CD8-positive, alpha-beta memory T cell (primary cell): ENCODE data around the gene RHOU. TPM values are rescaled to one million over a fixed set of nuclear protein-coding genes. Genes with fewer than 3 reads are reported as not detected.
A peak's percentile ranks its signal among the peaks of the same experiment; 100 is the strongest.

Experiments used
- CTCF ChIA-PET: fragments of 350-600 bp; sonication (Branson Sonifier 250); formaldehyde crosslinking; loops from one replicate; lab custom pipeline; 2021; ENCODE audit warnings: antibody characterized with exemption; lab: Charles Lee
- POLR2A ChIA-PET: fragments of 350-600 bp; sonication (Branson Sonifier 250); formaldehyde crosslinking; loops from one replicate; lab custom pipeline; 2021; ENCODE audit warnings: antibody characterized with exemption; lab: Charles Lee
- DNase-seq, 5 donors: peaks; one replicate each; pipeline versions ENCODE4 v3.0.0 to v3.0.0-alpha.2; 2020 to 2022; ENCODE audit warnings: mixed read lengths in 1 of 5
- H3K27ac ChIP-seq: one replicate; pipeline ENCODE4 v1.7.0; 2013; ENCODE audit warnings: low read depth, mild to moderate bottlenecking, low read length, moderate library complexity
- H3K27me3 ChIP-seq: 2 replicates; pipeline ENCODE4 v1.7.0; 2013; ENCODE audit warnings: low read length, mild to moderate bottlenecking; ENCODE audit not compliant: insufficient read depth, poor library complexity, severe bottlenecking
- H3K36me3 ChIP-seq: 2 replicates; pipeline ENCODE4 v1.7.0; 2013; ENCODE audit warnings: mild to moderate bottlenecking, low read length, moderate library complexity; ENCODE audit not compliant: insufficient read depth
- H3K4me1 ChIP-seq: 2 replicates; pipeline ENCODE4 v1.7.0; 2013; ENCODE audit warnings: mild to moderate bottlenecking, low read length, moderate library complexity; ENCODE audit not compliant: insufficient read depth
- H3K4me3 ChIP-seq: 2 replicates; pipeline ENCODE4 v1.7.0; 2013; ENCODE audit warnings: mild to moderate bottlenecking, low read length
- H3K9me3 ChIP-seq: 2 replicates; pipeline ENCODE4 v1.7.0; 2013; ENCODE audit warnings: mild to moderate bottlenecking, low read length
- H3K27ac Mint-ChIP-seq, 8 donors: one replicate each; pipeline ENCODE4 v1.8.0; 2020 to 2021; ENCODE audit warnings: mixed read lengths in 8 of 8, mild to moderate bottlenecking in 6 of 8, inconsistent platforms in 3 of 8, moderate library complexity in 3 of 8
- H3K27me3 Mint-ChIP-seq, 2 donors: one replicate each; pipeline ENCODE4 v1.8.0; 2020 to 2021; ENCODE audit warnings: mixed read lengths in 2 of 2, mild to moderate bottlenecking in 1 of 2, moderate library complexity in 1 of 2
- H3K36me3 Mint-ChIP-seq, 3 donors: one replicate each; pipeline ENCODE4 v1.8.0; 2020 to 2021; ENCODE audit warnings: mixed read lengths in 3 of 3, inconsistent platforms in 1 of 3, mild to moderate bottlenecking in 1 of 3
- H3K4me1 Mint-ChIP-seq, 3 donors: one replicate each; pipeline ENCODE4 v1.8.0; 2020 to 2021; ENCODE audit warnings: mixed read lengths in 3 of 3, inconsistent platforms in 1 of 3, mild to moderate bottlenecking in 1 of 3
- H3K4me3 Mint-ChIP-seq, 7 donors: one replicate each; pipeline ENCODE4 v1.8.0; 2020 to 2021; ENCODE audit warnings: mixed read lengths in 7 of 7, mild to moderate bottlenecking in 6 of 7, moderate library complexity in 4 of 7, inconsistent platforms in 2 of 7
- H3K9me3 Mint-ChIP-seq, 5 donors: one replicate each; pipeline ENCODE4 v1.8.0; 2020 to 2022; ENCODE audit warnings: mixed read lengths in 5 of 5, mild to moderate bottlenecking in 3 of 5, moderate library complexity in 2 of 5, inconsistent platforms in 1 of 5
- polyA plus RNA-seq: library from polyadenylated mRNA; unstranded; fragments of 300-500 nt; fragmentation: Illumina TruSeq; gene quantifications from one replicate; pipeline ENCODE4 v1.2.3, GENCODE V29; 2021
- total RNA-seq, 2 experiments: library from RNA; stranded (reverse); gene quantifications; one replicate each; pipeline ENCODE4 v1.2.3, GENCODE V29; 2021

Gene RHOU
- total and polyA plus RNA-seq, 3 experiments from 2014 or later = 0.64 to 2.3 (median 0.88) TPM

GRCh38 chr1:228725178-228725577, 10.1 kb upstream of the RHOU start:
- Histone ChIP-seq H3K9me3 (no peaks in the 10 kb centered on the region), H3K36me3 (no peaks in the 10 kb centered on the region), H3K4me3 (no peak overlapping the region), H3K27ac (no peak overlapping the region), H3K27me3 (no peaks in the 10 kb centered on the region), H3K4me1 (no peaks in the 10 kb centered on the region)
- Mint-ChIP-seq H3K27ac (no peak overlapping the region), H3K36me3 (no peaks in the 10 kb centered on the region), H3K9me3 (no peaks in the 10 kb centered on the region), H3K4me1 (no peaks in the 10 kb centered on the region), H3K27me3 (peaks cover 10 to 15% of the 10 kb centered on the region in 2 donors), H3K4me3 (no peak overlapping the region)
- no peak for DNase-seq
- CTCF ChIA-PET = no interaction called here
- POLR2A ChIA-PET = no interaction called here

- Mint-ChIP-seq H3K4me3 (peak overlapping the region in 1 of 7 donors; percentile 15), H3K4me1 (no peaks in the 10 kb centered on the region), H3K27ac (no peak overlapping the region), H3K27me3 (peaks cover 10 to 20% of the 10 kb centered on the region in 2 donors), H3K36me3 (no peaks in the 10 kb centered on the region), H3K9me3 (no peaks in the 10 kb centered on the region)
- ChIA-PET CTCF (interaction anchor here (1.2 kb wide), 1 partner anchor 59 kb away, joined by 3 read pairs; no protein-coding TSS in a partner anchor), POLR2A (no interaction called here)
- DNase-seq = no peak
- no peaks in the 10 kb centered on the region for H3K4me1 ChIP-seq
- H3K9me3 ChIP-seq = no peaks in the 10 kb centered on the region
- H3K36me3 ChIP-seq = no peaks in the 10 kb centered on the region
- H3K27ac ChIP-seq = no peak overlapping the region
- H3K27me3 ChIP-seq = no peaks in the 10 kb centered on the region
- no peak overlapping the region for H3K4me3 ChIP-seq
Measured at GRCh38 chr1:228727681-228728171, 7.6 kb upstream of the RHOU start.

- no peaks in the 10 kb centered on the region for H3K4me1 ChIP-seq
- H3K4me3 ChIP-seq = no peak overlapping the region
- H3K9me3 Mint-ChIP-seq = no peaks in the 10 kb centered on the region
- peak overlapping the region in 1 of 7 donors; percentile 41 for H3K4me3 Mint-ChIP-seq
- no peaks in the 10 kb centered on the region for H3K36me3 ChIP-seq
- H3K27me3 ChIP-seq = no peaks in the 10 kb centered on the region
- H3K4me1 Mint-ChIP-seq = peaks cover 15 to 21% (median 18%) of the 10 kb centered on the region in 3 donors
- H3K27ac Mint-ChIP-seq = peak overlapping the region in 1 of 8 donors; percentile 27
- no peaks in the 10 kb centered on the region for H3K9me3 ChIP-seq
- H3K36me3 Mint-ChIP-seq = peaks cover 0 to 2% (median 0%) of the 10 kb centered on the region in 3 donors
- no peak for DNase-seq
- no peak overlapping the region for H3K27ac ChIP-seq
- CTCF ChIA-PET = interaction anchor here (1.0 kb wide), 1 partner anchor 495 kb away, joined by 5 read pairs; no protein-coding TSS in a partner anchor
- peaks cover 6 to 15% of the 10 kb centered on the region in 2 donors for H3K27me3 Mint-ChIP-seq
- POLR2A ChIA-PET = no interaction called here
Measured at GRCh38 chr1:228732426-228732825, 2.9 kb upstream of the RHOU start.

- H3K27me3 Mint-ChIP-seq = peaks cover 4 to 10% of the 10 kb centered on the region in 2 donors
- no peak overlapping the region for H3K4me3 ChIP-seq
- peaks cover 0 to 4% (median 2%) of the 10 kb centered on the region in 3 donors for H3K36me3 Mint-ChIP-seq
- POLR2A ChIA-PET = no interaction called here
- H3K4me3 Mint-ChIP-seq = peak overlapping the region in 3 of 7 donors; percentile 33 to 77 (median 45)
- no peaks in the 10 kb centered on the region for H3K27me3 ChIP-seq
- no peak overlapping the region for H3K27ac ChIP-seq
- H3K4me1 ChIP-seq = no peaks in the 10 kb centered on the region
- CTCF ChIA-PET = interaction anchor here (1.0 to 1.3 kb wide), 3 partner anchors 490 to 521 kb away, joined by 3 to 6 read pairs (median 5); no protein-coding TSS in a partner anchor
- no peak for DNase-seq
- no peaks in the 10 kb centered on the region for H3K9me3 Mint-ChIP-seq
- H3K27ac Mint-ChIP-seq = peak overlapping the region in 1 of 8 donors; percentile 18
- peaks cover 23 to 33% (median 29%) of the 10 kb centered on the region in 3 donors for H3K4me1 Mint-ChIP-seq
- H3K9me3 ChIP-seq = no peaks in the 10 kb centered on the region
- H3K36me3 ChIP-seq = no peaks in the 10 kb centered on the region
Measured at GRCh38 chr1:228733576-228733975, 1.7 kb upstream of the RHOU start.

GRCh38 chr1:228735871-228736586, 750 bp downstream of the RHOU start:
- Histone ChIP-seq H3K9me3 (no peaks in the 10 kb centered on the region), H3K27ac (no peak overlapping the region), H3K4me1 (no peaks in the 10 kb centered on the region), H3K27me3 (no peaks in the 10 kb centered on the region), H3K36me3 (no peaks in the 10 kb centered on the region), H3K4me3 (peak overlapping the region; percentile 55)
- peak overlapping the region in 7 of 8 donors; percentile 84 to 93 (median 88) for H3K27ac Mint-ChIP-seq
- H3K36me3 Mint-ChIP-seq = peaks cover 0 to 14% (median 4%) of the 10 kb centered on the region in 3 donors
- H3K4me1 Mint-ChIP-seq = peaks cover 37 to 54% (median 40%) of the 10 kb centered on the region in 3 donors
- ChIA-PET CTCF (interaction anchor here (0.7 to 3.1 kb wide), 14 partner anchors 12 to 534 kb away, joined by 3 to 74 read pairs (median 4); no protein-coding TSS in a partner anchor), POLR2A (interaction anchor here (0.6 to 1.0 kb wide), 4 partner anchors 62 to 519 kb away, joined by 3 to 5 read pairs (median 4); no protein-coding TSS in a partner anchor)
- peak; percentile 2 to 49 (median 18) for DNase-seq
- H3K9me3 Mint-ChIP-seq = no peaks in the 10 kb centered on the region
- peak overlapping the region; percentile 89 to 96 (median 94) for H3K4me3 Mint-ChIP-seq
- peaks cover 4 to 5% of the 10 kb centered on the region in 2 donors for H3K27me3 Mint-ChIP-seq

GRCh38 chr1:228736844-228737445, 1.7 kb downstream of the RHOU start:
- Histone ChIP-seq H3K36me3 (no peaks in the 10 kb centered on the region), H3K27ac (no peak overlapping the region), H3K4me1 (no peaks in the 10 kb centered on the region), H3K4me3 (peak overlapping the region; percentile 55), H3K27me3 (no peaks in the 10 kb centered on the region), H3K9me3 (no peaks in the 10 kb centered on the region)
- H3K4me1 Mint-ChIP-seq = peaks cover 37 to 62% (median 40%) of the 10 kb centered on the region in 3 donors
- peaks cover 0 to 15% (median 4%) of the 10 kb centered on the region in 3 donors for H3K36me3 Mint-ChIP-seq
- CTCF ChIA-PET = interaction anchor here (0.7 to 3.1 kb wide), 8 partner anchors 11 to 517 kb away, joined by 3 to 74 read pairs (median 5); no protein-coding TSS in a partner anchor
- H3K9me3 Mint-ChIP-seq = no peaks in the 10 kb centered on the region
- no peak for DNase-seq
- H3K4me3 Mint-ChIP-seq = peak overlapping the region; percentile 89 to 96 (median 94)
- peak overlapping the region; percentile 60 to 93 (median 87) for H3K27ac Mint-ChIP-seq
- H3K27me3 Mint-ChIP-seq = peaks cover 0 to 5% of the 10 kb centered on the region in 2 donors
- POLR2A ChIA-PET = interaction anchor here (0.7 kb wide), 2 partner anchors 61 to 86 kb away, joined by 4 to 5 read pairs; no protein-coding TSS in a partner anchor

- H3K27me3 ChIP-seq = no peaks in the 10 kb centered on the region
- no peaks in the 10 kb centered on the region for H3K4me1 ChIP-seq
- Mint-ChIP-seq H3K4me1 (peaks cover 37 to 68% (median 40%) of the 10 kb centered on the region in 3 donors), H3K27me3 (peaks cover 0 to 5% of the 10 kb centered on the region in 2 donors), H3K9me3 (no peaks in the 10 kb centered on the region), H3K27ac (peak overlapping the region; percentile 32 to 91 (median 87)), H3K4me3 (peak overlapping the region; percentile 89 to 96 (median 94)), H3K36me3 (peaks cover 6 to 20% (median 6%) of the 10 kb centered on the region in 3 donors)
- H3K27ac ChIP-seq = no peak overlapping the region
- DNase-seq = no peak
- POLR2A ChIA-PET = interaction anchor here (0.7 kb wide), 1 partner anchor 784 kb away, joined by 6 read pairs; no protein-coding TSS in a partner anchor
- no peaks in the 10 kb centered on the region for H3K36me3 ChIP-seq
- H3K4me3 ChIP-seq = no peak overlapping the region
- CTCF ChIA-PET = interaction anchor here (1.4 kb wide), 1 partner anchor 490 kb away, joined by 6 read pairs; no protein-coding TSS in a partner anchor
- no peaks in the 10 kb centered on the region for H3K9me3 ChIP-seq
Measured at GRCh38 chr1:228737601-228738041, 2.3 kb downstream of the RHOU start.
